ENCODE data around the gene AURKA.

Gene AURKA

DNA sequence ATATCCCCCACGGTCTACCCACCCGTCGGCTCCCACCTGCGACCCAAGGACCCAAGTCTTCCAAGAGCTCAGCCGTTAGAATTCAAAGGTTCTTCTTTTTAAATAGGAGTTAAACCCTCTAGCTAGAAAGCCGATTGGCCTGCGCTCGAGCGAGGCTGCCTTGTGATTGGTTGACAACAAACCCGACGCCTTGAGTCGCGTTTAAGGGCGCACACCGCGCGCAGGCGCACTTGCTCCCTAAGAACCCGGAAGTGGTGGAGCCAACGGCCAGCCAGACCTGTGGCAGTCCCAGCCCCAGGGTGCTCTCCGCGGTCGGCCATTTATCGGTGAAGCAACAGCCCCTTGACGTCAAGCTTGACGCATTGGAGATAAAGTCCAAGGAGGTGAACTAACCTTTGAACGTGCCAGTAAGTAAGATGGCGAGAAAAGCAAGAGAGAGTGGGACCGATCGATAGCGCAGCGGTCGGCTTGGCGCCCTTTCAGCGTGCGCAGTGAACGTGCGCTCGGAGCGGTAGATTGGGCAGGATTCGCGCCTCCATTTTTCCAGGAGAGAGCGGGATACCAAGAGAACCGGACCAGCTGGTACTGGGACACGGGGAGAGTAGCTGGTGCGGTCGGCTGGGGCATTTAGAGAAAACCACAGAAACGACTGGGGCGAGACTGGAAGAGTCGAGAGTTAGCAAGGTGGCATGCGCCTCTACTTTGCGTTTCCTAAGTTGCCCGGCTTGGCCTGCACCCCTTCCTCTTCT, at the start of gene AURKA, which contains the start of gene CSTF1:
Gene AURKA (minus strand): TSS at position 84 of the 749 bp plus-strand sequence. CDS start 4,018 bp downstream, outside the sequence.
Gene CSTF1 (plus strand): TSS at position 514 of the 749 bp plus-strand sequence. CDS start 2,908 bp downstream, outside the sequence.
- peak; percentile 98 to 99 for DNase-seq

DNA sequence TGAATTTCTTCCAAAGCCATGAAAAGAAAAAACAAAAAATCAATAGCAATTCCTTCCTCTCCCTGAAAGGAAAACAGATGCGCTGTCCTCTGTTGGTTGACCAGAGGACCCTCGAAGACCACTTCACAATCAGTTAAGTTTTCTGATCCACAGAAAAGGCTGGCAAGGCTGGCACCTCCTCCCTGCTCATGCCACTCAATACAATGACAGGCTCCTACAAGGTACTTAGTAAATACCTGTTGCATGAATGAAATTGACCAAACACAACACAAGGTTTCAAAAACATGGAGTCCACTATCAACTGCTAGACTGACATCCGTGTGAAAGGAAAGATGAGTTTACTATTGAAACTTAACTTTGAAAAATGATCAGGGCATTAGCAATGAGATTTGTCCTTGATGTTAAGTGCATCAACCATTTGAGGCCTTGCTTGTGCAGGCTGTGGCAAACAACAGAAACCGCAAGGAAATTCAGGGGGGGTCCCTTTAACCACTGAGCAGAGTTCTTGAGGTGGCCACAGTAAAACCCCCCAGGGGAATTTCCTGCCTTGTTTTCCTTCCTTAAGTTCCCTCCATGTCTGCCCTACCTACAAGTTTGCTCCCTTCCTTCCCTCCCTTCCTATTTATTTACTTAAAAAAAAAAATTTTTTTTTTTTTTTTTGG, 48.5 kb upstream of the AURKA start:
- peak; percentile 44 to 56 for DNase-seq

DNA sequence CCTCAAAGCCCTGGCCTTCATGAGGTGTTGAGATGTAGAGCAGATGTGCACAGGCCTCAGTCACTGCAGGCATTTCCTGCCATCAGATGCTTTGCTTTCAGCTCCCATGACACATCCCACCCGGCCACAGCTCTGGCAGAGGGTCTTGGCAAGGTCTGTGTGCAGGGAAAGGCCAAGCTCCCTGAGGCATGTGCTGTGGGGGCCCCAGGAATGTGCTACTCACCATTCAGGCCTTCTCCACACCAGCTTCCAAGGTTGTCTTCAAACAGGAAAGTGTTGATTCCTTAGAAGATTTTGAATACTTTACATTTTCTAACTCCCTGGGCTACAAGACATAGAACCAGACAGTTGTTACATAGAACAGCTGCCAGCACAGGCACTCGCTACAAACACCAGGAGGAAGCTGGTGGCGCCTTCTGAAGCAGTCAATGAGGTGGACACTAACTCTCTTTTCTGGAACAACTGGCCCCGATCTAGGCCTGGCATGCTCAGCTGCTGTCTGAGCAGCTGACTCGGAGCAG, 47.8 kb upstream of the AURKA start:
- DNase-seq = no peak

DNA sequence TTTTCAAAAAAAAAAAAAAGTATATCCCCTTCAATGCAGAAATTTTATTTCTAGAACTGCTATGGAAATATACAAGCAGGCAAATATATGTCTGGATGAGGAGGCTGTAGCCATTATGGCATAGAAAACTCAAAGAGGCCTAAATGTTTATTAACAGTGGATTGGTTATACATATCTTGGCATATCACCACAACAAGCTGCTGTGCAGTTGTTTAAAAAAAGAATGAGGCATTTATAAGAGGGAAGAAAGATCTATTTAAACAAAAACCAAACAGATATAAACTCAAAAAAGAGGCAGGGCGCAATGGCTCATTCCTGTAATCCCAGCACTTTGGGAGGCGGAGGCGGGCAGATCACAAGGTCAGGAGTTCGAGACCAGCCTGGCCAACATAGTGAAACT, 46.3 kb upstream of the AURKA start:
- DNase-seq = no peak

DNA sequence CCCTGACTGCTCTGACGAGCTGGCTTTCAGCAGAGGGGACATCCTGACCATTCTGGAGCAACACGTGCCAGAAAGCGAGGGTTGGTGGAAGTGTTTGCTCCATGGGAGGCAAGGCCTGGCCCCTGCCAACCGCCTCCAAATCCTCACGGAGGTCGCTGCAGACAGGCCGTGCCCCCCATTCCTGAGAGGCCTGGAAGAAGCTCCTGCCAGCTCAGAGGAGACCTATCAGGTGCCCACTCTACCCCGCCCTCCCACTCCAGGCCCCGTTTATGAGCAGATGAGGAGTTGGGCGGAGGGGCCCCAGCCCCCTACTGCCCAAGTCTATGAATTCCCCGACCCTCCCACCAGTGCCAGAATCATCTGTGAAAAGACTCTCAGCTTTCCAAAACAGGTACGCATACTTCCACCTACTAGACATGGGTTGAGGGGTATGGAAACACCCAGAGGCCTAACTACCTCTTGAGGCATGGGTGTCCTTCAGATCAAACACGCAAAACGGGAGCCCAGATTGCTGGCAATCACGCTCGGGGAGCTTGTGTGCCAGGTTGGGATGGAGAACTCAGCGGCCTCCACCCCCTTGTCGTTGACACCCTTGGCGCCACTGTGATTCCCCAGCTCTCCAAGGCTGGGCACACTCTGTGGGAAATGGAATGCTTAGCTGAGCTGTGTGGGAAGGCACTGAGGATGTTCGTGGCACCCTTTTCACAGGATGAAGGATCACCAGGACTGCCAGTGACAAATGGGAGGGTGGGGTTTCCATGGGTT, 45.4 kb upstream of the AURKA start:
- no peak for DNase-seq

DNA sequence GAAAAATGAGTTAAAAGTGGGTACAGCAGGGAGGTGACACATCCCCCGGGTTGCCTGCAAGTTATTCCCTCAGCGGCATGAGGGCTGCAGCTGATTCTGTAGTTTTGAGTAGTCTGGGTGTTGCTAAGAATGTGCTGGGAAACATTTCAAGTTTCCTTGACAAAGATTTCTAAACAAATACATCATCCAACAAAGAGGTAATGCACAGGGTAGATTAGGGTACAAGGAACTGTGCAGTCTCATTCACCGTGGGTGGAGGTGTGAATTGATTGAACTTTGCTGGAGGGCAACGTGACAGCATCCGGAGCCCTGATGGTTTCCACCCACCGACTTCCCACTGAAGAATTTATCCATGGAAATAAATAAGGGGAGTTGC, 41.9 kb upstream of the AURKA start:
- DNase-seq = no peak

DNA sequence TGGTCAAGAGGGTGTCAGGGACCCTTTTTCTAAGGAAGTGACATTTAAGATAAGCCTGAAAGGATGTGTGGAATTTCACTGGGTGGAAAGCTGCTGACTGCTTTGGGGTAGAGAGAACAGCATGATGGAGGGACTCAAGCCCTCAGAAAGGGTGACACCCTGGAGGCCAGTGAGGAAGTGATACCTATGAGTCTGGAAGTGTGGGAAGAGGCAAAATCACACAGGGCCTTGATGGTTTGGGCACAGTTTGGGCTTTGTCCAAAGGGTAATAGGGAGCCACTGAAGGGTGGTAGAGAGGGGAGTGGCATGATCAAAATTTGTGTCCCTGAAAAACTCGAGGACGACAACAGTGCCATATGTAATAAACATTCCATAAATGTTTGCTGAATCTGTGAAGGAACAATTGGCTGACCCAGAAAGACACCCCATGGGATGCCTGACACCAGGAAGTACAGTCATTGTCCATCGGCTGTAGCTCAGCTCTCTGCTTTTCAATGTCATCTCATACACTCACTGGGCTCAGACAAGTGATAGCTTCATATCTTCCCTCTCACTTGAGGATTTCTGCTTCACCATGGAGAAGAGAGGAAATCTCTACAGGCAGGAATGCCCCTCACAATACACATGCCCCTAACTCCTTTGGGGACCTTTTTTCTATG, 41.3 kb upstream of the AURKA start:
- DNase-seq = no peak

DNA sequence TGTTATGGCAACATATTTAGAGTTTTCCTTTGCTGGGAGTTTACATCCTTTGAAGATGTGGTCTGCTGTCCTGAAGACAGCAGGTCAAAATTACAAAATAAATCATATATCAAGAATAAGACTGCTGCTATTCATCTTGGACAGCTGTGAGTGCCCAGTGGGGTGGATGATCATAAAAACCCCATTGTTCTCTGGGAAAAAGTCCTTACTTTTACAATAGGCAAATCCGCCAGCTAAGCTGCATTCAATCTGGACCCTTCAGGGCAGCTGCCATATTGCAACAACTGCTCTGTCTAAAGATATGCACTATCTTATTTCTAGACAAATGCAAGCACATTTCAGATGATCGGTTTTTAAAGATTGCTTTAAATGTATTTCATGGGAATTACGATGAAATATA, 39.5 kb upstream of the AURKA start:
- DNase-seq = no peak

DNA sequence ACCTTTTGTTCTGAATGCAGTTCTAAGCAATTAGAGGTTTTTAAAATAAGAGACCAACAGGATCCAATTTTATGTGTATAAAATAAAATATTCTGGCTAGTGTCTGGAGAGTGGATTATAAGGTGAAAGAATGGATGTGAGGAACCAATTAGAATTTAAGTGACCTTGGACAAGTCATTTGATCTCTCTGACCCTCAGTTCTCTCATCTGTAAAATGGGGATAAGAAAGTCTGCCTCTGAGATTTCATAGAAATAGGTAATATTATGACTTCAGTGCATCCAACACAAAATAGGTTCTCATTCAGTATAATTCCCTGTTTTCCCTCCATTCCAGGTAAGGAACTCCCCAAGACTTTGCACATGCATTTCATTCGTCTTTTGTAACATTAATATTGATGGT, 38.9 kb upstream of the AURKA start:
- DNase-seq = no peak

DNA sequence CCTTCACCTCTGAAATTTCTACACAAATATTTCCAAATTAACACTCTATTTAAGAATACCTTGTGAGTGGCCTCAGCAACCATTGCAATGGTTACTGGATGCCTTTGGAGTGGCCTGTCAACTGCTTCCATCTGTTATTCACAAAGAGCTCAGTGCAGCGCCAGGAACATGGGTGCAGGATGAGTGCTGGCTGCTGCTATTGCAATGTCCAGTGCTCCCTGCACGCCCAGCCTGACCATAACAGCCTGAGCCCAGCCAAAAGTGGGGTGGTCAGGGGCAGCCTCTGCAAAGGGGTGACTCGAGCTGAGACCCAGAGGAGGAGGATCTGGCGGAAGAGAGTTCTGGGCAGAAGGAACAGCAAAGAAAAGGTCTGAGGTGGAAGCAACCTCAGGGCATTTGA, 38.4 kb upstream of the AURKA start:
- no peak for DNase-seq

DNA sequence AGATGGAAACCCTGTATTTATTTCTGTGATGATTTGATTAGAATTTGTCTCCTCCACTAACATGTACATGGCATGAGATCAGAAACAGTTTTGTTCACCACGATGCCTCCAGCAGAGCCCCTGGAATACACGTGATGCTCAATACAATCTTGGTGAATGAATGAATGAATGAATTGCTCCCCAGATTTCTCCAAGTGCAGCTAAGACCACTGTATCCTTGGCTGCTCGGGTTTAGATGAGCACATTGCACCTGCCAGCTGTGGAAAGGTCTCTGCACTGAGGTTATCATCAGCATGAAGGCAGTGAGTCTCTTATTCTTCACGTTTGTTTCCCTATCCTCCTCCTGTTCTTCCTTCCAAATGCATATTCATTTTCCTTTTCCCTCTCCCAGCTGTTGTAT, 37.9 kb upstream of the AURKA start:
- no peak for DNase-seq

DNA sequence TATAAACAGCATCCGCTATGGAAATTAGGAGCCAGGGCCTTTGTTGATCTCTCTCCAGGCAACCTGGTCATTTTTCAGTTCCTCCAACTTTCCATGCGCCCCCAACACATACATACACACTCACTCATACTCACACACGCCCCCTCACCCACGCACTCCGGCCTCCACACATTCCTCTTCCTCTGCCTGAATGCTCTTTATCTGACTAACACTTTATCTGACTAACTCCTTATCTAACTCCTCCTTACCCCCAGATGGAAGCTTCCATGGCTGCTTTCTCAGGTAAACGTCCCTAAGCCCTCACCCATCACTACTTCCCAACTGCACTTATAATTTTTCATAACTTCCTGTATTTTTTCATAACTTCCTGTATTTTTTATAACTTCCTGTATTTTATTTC, 37.5 kb upstream of the AURKA start:
- peak; percentile 57 to 60 for DNase-seq

DNA sequence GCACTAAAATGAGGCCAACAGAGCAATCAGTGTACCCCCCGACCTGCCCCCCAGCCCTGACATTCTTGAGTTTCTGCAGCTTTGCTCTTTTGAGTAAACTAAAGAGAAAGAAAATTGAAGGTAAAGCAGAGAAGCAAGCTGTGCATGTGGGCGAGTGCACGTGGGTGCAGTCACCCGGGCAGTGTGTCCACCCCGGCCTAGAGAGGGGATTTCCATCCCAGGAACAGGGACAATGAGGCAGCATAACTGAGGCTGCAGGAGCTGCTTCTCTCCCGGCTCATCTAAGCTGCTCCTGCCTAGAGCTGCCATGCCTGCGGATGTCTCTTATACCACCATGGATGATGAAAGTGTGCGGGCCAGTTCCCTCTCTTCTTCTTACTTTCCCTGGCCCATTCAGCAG, 36.9 kb upstream of the AURKA start:
- no peak for DNase-seq

DNA sequence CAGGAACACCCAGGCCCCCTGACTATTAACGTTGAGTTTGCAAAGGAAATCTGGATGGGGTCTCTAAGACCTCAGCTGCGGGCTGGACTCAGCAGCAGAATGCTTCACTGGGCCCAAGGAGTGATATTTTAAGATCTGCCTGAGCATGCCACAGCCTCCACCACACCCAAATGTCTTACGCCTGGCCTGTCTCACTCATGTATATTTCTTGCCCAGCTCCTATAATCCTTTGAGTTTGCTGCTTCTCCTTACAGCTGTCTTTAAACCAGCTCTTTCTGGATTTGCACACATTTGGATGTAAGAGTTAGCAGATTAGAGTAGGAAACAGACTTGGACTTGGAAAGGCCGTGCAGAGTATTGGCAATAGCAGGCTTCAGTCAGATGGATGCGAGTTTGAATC, 36.4 kb upstream of the AURKA start:
- no peak for DNase-seq

DNA sequence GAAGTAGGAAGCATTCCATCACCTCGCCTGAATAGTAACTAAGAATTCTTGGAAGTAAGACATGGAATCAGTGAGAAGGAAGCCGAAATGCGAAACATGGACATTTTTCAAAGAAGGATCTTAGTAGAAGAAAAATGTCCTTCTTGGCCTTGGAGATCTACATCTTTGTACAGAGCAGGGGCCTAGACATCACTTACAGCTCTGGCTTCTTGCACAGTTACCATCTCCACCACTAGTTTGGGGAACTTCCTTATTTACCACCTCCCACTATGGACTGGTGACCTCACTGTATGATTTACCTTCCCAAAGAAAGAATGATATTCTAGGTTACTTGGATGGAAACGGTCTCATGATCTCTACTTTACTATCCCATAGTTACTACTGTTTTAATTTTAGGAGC, 35.8 kb upstream of the AURKA start:
- no peak for DNase-seq

DNA sequence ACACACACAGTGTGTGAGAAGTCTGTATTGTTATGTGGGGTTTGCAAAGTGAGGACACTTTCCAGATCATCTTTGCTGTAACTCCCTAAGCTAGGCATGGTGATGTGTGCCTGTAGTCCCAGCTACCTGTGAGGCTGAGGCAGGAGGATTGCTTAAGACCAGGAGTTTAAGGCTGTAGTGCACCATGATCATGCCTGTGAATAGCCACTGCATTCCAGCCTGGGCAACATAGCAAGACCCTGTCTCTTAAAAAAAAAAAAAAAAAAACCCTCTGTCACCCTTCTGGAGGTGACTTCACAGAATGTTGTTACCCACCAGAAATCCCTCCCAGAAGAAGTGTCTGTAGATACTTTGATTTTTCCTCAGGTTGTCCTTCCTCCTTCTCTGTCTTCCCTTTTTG, 34.9 kb upstream of the AURKA start:
- DNase-seq = no peak

DNA sequence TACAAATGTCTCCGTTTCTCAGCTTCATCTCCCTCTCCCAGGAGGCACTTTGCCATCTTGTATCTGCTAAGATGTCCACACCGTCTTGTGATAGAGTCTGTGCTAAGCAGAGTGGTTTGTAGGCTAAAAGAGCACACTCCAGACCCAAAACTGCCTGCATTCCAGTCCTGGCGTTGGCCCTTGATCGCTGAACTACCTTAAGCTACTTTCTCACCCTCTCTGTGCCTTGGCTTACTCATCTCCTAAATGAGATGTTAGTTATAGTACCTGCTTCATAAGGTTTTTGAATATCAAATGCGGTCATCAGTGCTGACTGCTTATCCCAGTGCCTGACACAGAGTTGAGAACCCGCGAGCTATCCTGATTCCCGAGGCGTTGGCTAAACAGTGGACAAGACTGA, 34.0 kb upstream of the AURKA start:
- DNase-seq = no peak

DNA sequence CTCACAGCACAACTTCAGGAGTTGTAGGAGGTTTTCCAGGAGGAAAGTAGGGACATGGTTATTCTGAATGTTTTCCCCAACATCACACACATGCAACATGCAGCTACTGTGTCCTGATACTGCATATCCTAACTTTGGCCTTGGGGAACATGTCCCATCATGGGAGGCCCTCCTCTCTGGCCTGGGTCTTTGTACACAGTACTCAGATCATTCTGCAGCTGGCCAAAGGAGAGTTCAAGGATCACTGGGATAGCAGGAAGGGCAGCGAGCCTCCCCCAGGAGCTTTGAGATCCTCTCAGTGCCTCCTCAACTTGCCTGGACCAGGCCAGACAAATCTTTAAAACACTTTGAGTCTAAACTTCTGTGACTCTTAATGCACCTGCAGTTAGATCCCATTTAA, 32.9 kb upstream of the AURKA start:
- no peak for DNase-seq

DNA sequence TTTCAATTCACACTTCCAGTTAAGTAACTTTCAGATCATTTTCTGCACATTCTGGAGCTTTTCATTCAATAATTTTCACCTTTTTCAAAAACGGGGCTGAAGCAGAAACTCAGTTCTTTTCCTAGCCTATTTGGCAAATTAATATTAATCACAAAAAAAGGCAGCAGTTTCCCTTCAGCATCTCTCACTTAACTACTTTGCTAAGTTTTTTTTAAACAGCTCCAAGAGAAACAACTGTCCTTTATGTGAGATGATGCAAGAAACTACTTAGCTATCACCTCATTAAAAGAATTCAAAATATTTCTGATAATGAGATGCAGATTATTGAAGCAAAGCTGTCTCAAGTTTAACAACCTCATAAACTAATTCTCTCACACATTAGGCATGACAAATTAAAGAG, 31.9 kb upstream of the AURKA start:
- no peak for DNase-seq

DNA sequence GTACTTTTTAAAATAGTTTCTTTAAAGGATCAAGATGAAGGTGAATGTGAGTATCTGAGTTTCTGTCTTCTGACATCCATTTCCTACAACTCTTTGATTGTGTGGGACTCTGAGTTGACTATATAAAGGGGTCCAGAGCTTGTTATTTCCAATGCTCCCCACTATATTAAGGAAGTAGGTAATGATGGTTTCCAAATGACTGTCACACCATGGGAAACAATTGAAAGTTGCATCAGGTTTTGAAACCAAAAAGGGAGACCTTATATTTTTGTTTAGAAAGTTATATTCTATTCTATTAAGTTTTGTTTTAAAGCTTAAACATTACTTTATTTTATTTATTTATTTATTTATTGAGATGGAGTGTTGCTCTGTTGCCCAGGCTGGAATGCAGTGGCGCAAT, 31.2 kb upstream of the AURKA start:
- DNase-seq = no peak

DNA sequence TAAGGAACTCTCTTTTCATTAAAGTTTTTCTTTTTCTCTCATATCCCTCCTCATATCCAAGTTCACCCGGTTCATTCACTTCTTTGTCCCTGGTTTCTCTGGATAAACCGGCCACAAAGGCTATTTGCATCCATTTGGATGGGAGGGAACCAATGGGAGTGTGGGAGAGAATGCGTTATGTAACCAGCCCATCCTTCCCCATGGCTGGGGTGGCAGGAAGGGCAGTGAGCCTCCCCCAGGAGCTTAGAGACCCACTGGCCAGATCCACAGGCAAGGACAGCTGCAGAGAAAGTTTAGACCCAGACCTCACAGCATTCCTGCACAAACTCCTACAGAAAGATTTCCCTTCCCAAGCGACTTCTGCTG, 30.8 kb upstream of the AURKA start:
- no peak for DNase-seq

DNA sequence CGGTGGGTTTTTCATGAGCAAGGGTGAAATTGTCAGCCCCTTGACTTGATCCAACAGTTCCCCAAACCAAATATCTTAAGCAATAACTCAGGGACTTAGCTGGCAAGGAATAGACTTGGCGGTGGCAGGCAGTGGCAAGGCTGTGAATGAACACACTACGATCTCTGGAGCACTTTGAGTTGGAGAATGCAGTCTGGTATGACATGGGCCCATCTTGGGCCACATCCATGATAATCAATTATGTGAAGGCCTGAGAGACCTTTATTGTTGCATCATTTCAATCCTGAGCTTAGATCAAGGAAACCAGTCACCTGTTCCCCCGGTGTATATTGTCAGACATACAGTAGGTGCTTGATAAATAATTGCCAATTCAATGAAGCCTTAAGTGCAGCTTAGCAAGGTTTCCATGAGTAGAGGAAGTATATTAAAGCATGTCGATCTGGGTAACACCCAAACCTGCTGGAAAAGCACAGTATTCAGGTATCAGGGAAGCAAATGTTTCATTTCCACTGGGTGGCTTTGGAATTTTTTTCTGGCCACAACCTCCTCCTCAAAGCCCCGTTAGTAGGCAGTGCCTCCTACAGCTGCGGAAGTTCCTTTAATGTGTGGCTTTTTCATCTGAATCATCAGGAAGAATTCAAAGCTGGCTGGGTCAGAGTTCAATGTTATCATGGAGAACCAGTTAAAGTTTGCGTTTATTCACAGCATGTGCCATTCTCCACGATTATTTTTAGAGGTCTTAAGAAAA, 30.2 kb upstream of the AURKA start:
- no peak for DNase-seq
